ENCODE measurements around the gene LAMA4. TPM values are rescaled to one million over a fixed set of nuclear protein-coding genes. Genes with fewer than 3 reads are reported as not detected.

The LAMA4 gene
- 16.4 and 18.4 TPM in 2 replicates for total RNA-seq (2014; rRNA removed; shearing (Covaris generic))

- peak; percentile 25 for DNase-seq (ENCODE audit: low spot score)
Observed at GRCh38 chr6:112253841-112254816, at the start of gene LAMA4. Gene LAMA4, minus strand, starts transcription at chr6:112254567. Its CDS starts 417 bp downstream, at chr6:112254150.

- DNase-seq (ENCODE audit: low spot score) = no peak
Observed at GRCh38 chr6:112302142-112302705, 47.9 kb upstream of the LAMA4 start.

- DNase-seq (ENCODE audit: low spot score) = no peak
Observed at GRCh38 chr6:112300896-112301295, 46.5 kb upstream of the LAMA4 start.

- DNase-seq (ENCODE audit: low spot score) = peak; percentile 66
Observed at GRCh38 chr6:112298816-112299281, 44.5 kb upstream of the LAMA4 start.

- DNase-seq (ENCODE audit: low spot score) = peak; percentile 50
Observed at GRCh38 chr6:112298021-112298745, 43.8 kb upstream of the LAMA4 start.

GRCh38 chr6:112296694-112297093 lies 42.3 kb upstream of the LAMA4 start:
- DNase-seq (ENCODE audit: low spot score) = no peak

GRCh38 chr6:112296122-112296521 lies 41.8 kb upstream of the LAMA4 start:
- peak; percentile 63 for DNase-seq (ENCODE audit: low spot score)

- DNase-seq (ENCODE audit: low spot score) = no peak
Observed at GRCh38 chr6:112291161-112291762, 36.9 kb upstream of the LAMA4 start.

- peak; percentile 80 for DNase-seq (ENCODE audit: low spot score)
Observed at GRCh38 chr6:112289038-112289566, 34.7 kb upstream of the LAMA4 start.

GRCh38 chr6:112288475-112288874 lies 34.1 kb upstream of the LAMA4 start:
- peak; percentile 10 for DNase-seq (ENCODE audit: low spot score)

- DNase-seq (ENCODE audit: low spot score) = no peak
Observed at GRCh38 chr6:112287577-112288225, 33.3 kb upstream of the LAMA4 start.

- no peak for DNase-seq (ENCODE audit: low spot score)
Observed at GRCh38 chr6:112286500-112287144, 32.3 kb upstream of the LAMA4 start.

- peak; percentile 26 for DNase-seq (ENCODE audit: low spot score)
Observed at GRCh38 chr6:112286010-112286409, 31.6 kb upstream of the LAMA4 start.

GRCh38 chr6:112284603-112285002 lies 30.2 kb upstream of the LAMA4 start:
- DNase-seq (ENCODE audit: low spot score) = no peak

- DNase-seq (ENCODE audit: low spot score) = no peak
Observed at GRCh38 chr6:112283621-112284020, 29.3 kb upstream of the LAMA4 start.

- DNase-seq (ENCODE audit: low spot score) = peak; percentile 62
Observed at GRCh38 chr6:112281821-112282615, 27.7 kb upstream of the LAMA4 start.

- DNase-seq (ENCODE audit: low spot score) = no peak
Observed at GRCh38 chr6:112279031-112279935, 24.9 kb upstream of the LAMA4 start.

- DNase-seq (ENCODE audit: low spot score) = no peak
Observed at GRCh38 chr6:112275365-112275764, 21.0 kb upstream of the LAMA4 start.

All from H4 (cell line).